ENCODE measurements around the gene AUTS2. TPM values are rescaled to one million over a fixed set of nuclear protein-coding genes. Genes with fewer than 3 reads are reported as not detected.

AUTS2 gene
- total RNA-seq, 1 experiment from 2014 or later: 50.0 TPM

- Mint-ChIP-seq H3K36me3 (no peaks in the 10 kb centered on the region), H3K27ac (no peak overlapping the region), H3K4me1 (peaks cover 66% of the 10 kb centered on the region), H3K9me3 (no peaks in the 10 kb centered on the region), H3K4me3 (no peak overlapping the region), H3K27me3 (ENCODE audit: low read depth) (no peaks in the 10 kb centered on the region)
- POLR2A ChIA-PET: interaction anchor here (1.6 kb wide), 1 partner anchor 116 kb away, joined by 5 read pairs; no protein-coding TSS in a partner anchor
- no peak for ATAC-seq
- no peak for DNase-seq (ENCODE audit: low spot score)
- CTCF ChIA-PET: interaction anchor here (0.6 to 4.7 kb wide), 12 partner anchors 11 to 241 kb away, joined by 3 to 41 read pairs (median 4); no protein-coding TSS in a partner anchor
- TF ChIP-seq EMX1 (CRISPR knock-in tag; IDR thresholded peaks at IDR 0.05): no peak
- TF ChIP-seq NFYB (CRISPR knock-in tag; conservative IDR thresholded peaks at IDR 0.05; ENCODE audit: low read depth): no peak
- no peak for TF ChIP-seq ESRRA (CRISPR knock-in tag; IDR thresholded peaks at IDR 0.05; ENCODE audit: borderline replicate concordance)
- TF ChIP-seq GTF2I (CRISPR knock-in tag; conservative IDR thresholded peaks at IDR 0.05): no peak
- no peak for TF ChIP-seq GRHL2 (CRISPR knock-in tag; IDR thresholded peaks at IDR 0.05; ENCODE audit: insufficient replicate concordance, severe bottlenecking)
- no peak for TF ChIP-seq NR2C2 (CRISPR knock-in tag; IDR thresholded peaks at IDR 0.05)
- no peak for TF ChIP-seq AFF4 (CRISPR knock-in tag; IDR thresholded peaks at IDR 0.05; ENCODE audit: borderline replicate concordance)
- TF ChIP-seq ZMAT4 (CRISPR knock-in tag; IDR thresholded peaks at IDR 0.05): no peak
- no peak for TF ChIP-seq ETV6 (CRISPR knock-in tag; IDR thresholded peaks at IDR 0.05)
- no peak for TF ChIP-seq ZNF317 (CRISPR knock-in tag; IDR thresholded peaks at IDR 0.05; ENCODE audit: borderline replicate concordance, low read depth)
- TF ChIP-seq E2F4 (CRISPR knock-in tag; IDR thresholded peaks at IDR 0.05; ENCODE audit: borderline replicate concordance, low read depth): no peak
Measured at GRCh38 chr7:70583965-70584883, 985.9 kb downstream of the AUTS2 start.

GRCh38 chr7:70585071-70585470, 986.8 kb downstream of the AUTS2 start:
- DNase-seq (ENCODE audit: low spot score): peak; percentile 25
- CTCF ChIA-PET: interaction anchor here (0.6 to 4.7 kb wide), 11 partner anchors 11 to 240 kb away, joined by 3 to 41 read pairs (median 4); no protein-coding TSS in a partner anchor
- Mint-ChIP-seq H3K4me3 (no peak overlapping the region), H3K27ac (no peak overlapping the region), H3K27me3 (ENCODE audit: low read depth) (no peaks in the 10 kb centered on the region), H3K4me1 (peaks cover 67% of the 10 kb centered on the region), H3K36me3 (no peaks in the 10 kb centered on the region), H3K9me3 (no peaks in the 10 kb centered on the region)
- POLR2A ChIA-PET: no interaction called here
- ATAC-seq: peak; percentile 48
- TF ChIP-seq NFE2L1 (CRISPR knock-in tag; IDR thresholded peaks at IDR 0.05) (no peak), GABPB1 (CRISPR knock-in tag; IDR thresholded peaks at IDR 0.05) (no peak), GTF2I (CRISPR knock-in tag; conservative IDR thresholded peaks at IDR 0.05) (no peak), AFF4 (CRISPR knock-in tag; IDR thresholded peaks at IDR 0.05; ENCODE audit: borderline replicate concordance) (no peak), ZNF416 (CRISPR knock-in tag; IDR thresholded peaks at IDR 0.05) (no peak), ZNF396 (CRISPR knock-in tag; IDR thresholded peaks at IDR 0.05; ENCODE audit: borderline replicate concordance) (no peak), ETV6 (CRISPR knock-in tag; IDR thresholded peaks at IDR 0.05) (no peak), ARID4B (CRISPR knock-in tag; IDR thresholded peaks at IDR 0.05; ENCODE audit: borderline replicate concordance) (no peak), SMAD4 (CRISPR knock-in tag; IDR thresholded peaks at IDR 0.05) (no peak)
